Neural cell (in vitro differentiated cells): ENCODE data around the gene SLC9A7.

Experiments
- CTCF ChIP-seq: fragments of 450-650 bp; IDR thresholded peaks from 2 replicates; pipeline ENCODE4 v1.5.1; 2014; ENCODE audit warnings: antibody characterized with exemption, mild to moderate bottlenecking, moderate library complexity; ENCODE audit not compliant: poor library complexity, severe bottlenecking
- EP300 ChIP-seq: fragments of 450-650 bp; conservative IDR thresholded peaks from 2 replicates; pipeline ENCODE4 v1.6.1; 2014; ENCODE audit warnings: antibody characterized with exemption, mild to moderate bottlenecking, moderate library complexity; ENCODE audit not compliant: poor library complexity, severe bottlenecking
- EZH2 ChIP-seq: fragments of 200-600, 300-800 bp; shearing (Covaris generic), sonication (generic); IDR thresholded peaks from 2 replicates; pipeline ENCODE4 v1.6.1; 2014; ENCODE audit warnings: antibody characterized with exemption, low read length, borderline replicate concordance, mild to moderate bottlenecking; ENCODE audit not compliant: insufficient read depth, poor library complexity, severe bottlenecking
- MXI1 ChIP-seq: fragments of 450-650 bp; conservative IDR thresholded peaks from 2 replicates; pipeline ENCODE4 v1.6.1; 2014; ENCODE audit warnings: antibody characterized with exemption, mild to moderate bottlenecking; ENCODE audit not compliant: poor library complexity, severe bottlenecking
- POLR2AphosphoS5 ChIP-seq: IDR thresholded peaks from 2 replicates; pipeline ENCODE4 v1.6.1; 2012
- RAD21 ChIP-seq: fragments of 450-650 bp; conservative IDR thresholded peaks from 2 replicates; pipeline ENCODE4 v1.6.1; 2014; ENCODE audit warnings: antibody characterized with exemption, mild to moderate bottlenecking, moderate library complexity
- REST ChIP-seq: IDR thresholded peaks from 2 replicates; pipeline ENCODE4 v1.6.1; 2012; ENCODE audit warnings: borderline replicate concordance
- SMC3 ChIP-seq: fragments of 450-650 bp; conservative IDR thresholded peaks from 2 replicates; pipeline ENCODE4 v1.6.1; 2014; ENCODE audit warnings: antibody characterized with exemption, mild to moderate bottlenecking, moderate library complexity; ENCODE audit not compliant: poor library complexity
- TAF1 ChIP-seq: IDR thresholded peaks from 2 replicates; pipeline ENCODE4 v1.6.1; 2012; ENCODE audit warnings: low read depth

DNA sequence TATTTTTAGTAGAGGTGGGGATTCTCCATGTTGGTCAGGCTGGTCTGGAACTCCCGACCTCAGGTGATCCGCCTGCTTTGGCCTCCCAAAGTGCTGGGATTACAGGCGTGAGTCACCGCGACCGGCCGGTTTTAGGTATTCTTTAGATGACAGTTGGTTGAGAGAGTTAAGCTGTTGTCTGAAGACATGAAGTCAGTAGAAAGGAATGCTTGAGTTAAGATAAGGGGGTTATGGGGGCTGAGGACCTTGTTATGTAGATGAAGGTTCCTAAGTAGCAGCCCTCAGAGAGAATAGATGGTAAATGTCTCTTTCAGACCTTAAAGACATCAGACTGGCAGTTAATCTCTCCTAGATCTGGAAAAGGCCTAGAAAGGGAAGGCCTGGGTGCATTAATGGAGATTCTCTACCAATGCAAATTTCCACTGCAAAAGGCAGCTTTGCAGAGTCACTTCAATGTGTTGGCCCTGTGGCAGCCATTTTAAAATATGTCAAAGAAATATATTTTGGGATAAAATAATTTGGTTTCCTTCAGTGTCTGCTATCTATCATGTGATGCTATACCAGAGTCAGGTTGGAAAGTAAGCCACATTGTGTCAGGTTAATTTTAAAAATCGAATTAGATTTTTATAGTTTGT is 207.3 kb downstream of the SLC9A7 start:
- TF ChIP-seq CTCF (no peak), TAF1 (no peak), EP300 (no peak), SMC3 (no peak), EZH2 (no peak), POLR2AphosphoS5 (no peak), RAD21 (no peak), REST (no peak), MXI1 (no peak)
